Activated CD4-positive, alpha-beta T cell treated with anti-CD3 and anti-CD28 coated beads, Interleukin-10, Interleukin-2, amounts not matched to agents 100 ng/mL and 50 ng/mL, durations not matched to agents 16 hours and 8 hours (primary cell): ENCODE measurements around the gene ABCD3.
"Not testable (repeated sequence)": the region's sequence is repeated elsewhere in the genome, so short reads cannot be mapped to it uniquely, and the experiment has no call there.

Source experiments
- DNase-seq: peaks from one replicate; pipeline ENCODE4 v3.0.0-alpha.2; 2020

The ABCD3 gene

DNA sequence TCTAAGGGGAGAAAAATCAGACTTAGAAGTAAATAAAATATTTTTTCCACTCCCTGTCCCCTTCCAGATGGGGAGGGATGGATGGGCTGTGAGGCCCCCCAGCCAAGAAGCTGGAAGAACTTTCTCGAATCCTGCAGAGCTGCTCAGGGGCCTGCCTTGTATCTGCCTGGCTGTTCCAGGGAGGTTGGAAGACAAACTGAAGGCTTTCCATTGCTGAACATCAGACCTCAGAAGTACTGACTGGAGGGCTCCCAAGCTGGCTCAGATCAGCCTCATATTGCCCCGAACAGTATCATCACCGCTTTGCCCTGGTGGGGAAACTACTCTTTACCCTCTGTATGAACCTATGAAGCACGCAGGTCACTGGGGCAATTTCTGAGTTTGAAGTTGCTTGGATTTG, 135.7 kb downstream of the ABCD3 start:
- no peak for DNase-seq

DNA sequence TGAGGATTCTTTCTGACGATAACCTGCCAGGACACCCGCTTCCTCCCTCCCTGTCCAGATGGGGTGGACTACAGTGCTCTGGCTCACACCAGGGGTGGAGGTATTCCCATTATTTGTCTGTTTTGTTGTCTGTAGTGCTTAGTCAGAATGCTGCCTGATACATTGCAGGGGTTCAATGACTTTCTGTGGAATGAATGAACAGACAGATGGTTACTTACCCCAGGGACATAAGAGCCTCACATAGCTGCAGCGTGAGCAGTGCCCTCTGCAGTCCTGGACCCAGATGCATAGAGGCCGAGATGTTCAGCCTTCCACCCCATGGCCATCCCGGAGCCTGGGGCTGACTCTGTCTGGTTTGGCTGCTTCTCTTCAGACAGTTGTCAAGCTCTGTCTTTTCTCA, 136.4 kb downstream of the ABCD3 start:
- no peak for DNase-seq

DNA sequence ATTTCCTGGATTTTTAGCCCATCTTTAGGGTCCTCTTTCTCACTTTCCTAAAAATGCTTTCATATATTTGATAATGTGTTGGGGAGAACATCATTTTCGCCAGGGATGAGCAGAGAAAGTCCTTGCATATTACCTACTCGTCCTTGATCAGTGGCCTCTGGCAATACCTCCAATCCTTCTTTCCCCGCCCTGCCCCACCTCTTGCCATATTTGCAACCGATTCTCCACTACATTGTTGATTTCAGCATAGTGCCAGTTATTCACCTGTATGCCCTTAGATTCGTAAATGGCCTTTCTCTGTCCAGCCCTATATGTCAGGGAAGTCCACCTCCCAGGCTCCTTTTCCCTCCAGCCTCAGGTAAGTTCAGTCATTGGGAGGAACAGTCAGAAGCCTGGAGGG, 136.9 kb downstream of the ABCD3 start:
- DNase-seq: no peak

DNA sequence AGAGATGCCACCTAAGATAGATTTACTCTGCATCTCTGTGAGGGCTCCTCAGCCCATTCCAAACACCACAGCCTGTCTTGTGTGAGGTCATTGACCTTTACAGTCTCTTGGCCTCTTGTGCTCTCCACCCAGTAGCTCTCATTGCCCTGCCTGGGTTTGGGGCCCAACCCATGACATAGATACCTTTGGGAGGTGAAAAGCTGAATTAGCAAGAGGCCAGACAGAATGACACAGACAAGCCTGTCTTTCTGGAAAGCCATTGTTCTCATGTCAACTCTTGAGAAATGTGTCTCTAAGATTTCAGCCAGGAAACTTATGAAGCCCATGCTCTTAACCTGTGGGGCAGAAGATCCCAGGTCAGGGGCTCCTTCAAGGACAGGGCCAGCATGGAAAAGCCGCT, 141.7 kb downstream of the ABCD3 start:
- DNase-seq: no peak

DNA sequence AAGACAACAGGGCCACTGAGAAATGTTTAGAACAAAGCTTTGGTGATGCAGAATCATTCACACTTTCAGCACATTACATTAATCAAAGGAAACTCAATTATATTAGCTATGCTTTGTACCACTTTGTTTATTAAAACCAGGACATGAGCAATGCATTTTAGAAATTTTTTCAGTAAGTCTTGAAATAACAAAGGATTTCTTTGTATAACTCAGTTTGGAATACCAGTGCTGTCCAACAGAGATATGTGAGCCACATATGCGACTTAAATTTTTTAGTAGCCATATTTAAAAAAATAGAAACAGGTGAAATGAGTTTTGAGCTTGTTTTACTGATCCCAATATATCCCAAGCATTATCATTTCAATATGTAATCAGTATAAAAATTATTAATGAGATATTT, 142.1 kb downstream of the ABCD3 start:
- no peak for DNase-seq

DNA sequence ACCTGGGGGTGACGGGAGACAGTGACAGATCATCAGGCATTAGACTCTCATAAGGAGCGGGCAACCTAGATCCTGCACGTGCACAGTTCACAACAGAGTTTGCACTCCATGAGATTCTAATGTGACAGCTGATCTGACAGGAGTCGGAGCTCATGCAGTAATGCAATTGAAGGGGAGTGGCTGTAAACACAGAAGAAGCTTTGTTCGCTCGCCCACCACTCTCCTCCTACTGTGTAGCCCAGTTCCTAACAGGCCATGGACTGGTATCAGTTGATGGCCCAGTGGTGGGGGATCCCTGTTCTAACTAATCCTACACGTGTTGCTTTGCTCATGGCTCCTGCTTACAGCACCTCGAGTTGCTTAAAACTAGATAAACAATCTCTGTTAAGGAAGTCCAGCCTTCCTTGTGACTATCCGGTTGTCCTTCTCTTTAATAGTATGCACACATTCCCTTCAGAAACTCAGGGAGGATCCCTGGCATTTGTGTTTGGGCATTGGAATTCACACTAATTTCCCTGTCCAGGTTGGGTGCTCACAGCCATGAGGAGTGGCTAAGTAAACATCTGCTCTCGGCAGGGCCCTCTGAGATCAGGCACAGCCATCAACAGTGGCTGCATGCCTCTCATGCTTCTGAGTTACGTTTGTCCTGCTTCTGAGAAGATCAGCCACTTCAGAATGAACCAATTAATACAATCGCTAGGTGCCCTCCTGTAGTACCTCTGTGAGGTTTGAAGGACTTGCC, 144.5 kb downstream of the ABCD3 start:
- DNase-seq: no peak

DNA sequence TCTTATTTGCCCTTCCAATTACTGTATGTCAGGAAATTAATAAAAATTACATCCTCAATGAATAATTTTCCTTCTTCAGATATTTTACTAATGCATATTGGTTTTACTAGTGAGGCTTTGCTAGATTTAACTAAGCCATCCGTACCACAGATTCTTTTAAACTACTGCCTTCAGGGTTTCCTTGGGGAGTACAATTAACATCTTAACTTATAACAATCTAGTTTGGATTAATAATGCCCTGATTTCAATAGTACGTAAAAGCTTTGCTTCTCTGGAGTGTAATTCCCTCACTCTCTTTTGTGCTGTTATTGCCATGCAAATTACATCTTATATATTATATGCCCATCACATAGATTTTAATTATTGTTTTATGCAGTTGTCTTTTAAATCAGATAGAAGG, 147.7 kb downstream of the ABCD3 start:
- no peak for DNase-seq

DNA sequence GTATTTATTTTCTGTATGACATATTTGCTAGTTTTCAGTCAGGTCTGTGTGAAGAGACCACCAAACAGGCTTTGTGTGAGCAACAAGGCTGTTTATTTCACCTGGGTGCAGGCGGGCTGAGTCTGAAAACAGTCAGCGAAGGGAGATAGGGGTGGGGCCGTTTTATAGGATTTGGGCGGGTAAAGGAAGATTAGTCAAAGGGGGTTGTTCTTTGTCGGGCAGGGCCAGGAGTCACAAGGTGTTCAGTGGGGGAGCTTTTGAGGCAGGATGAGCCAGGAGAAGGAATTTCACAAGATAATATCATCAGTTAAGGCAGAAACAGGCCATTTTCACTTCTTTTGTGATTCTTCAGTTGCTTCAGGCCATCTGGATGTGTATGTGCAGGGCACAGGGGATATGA, 148.2 kb downstream of the ABCD3 start:
- not testable (repeated sequence) for DNase-seq

DNA sequence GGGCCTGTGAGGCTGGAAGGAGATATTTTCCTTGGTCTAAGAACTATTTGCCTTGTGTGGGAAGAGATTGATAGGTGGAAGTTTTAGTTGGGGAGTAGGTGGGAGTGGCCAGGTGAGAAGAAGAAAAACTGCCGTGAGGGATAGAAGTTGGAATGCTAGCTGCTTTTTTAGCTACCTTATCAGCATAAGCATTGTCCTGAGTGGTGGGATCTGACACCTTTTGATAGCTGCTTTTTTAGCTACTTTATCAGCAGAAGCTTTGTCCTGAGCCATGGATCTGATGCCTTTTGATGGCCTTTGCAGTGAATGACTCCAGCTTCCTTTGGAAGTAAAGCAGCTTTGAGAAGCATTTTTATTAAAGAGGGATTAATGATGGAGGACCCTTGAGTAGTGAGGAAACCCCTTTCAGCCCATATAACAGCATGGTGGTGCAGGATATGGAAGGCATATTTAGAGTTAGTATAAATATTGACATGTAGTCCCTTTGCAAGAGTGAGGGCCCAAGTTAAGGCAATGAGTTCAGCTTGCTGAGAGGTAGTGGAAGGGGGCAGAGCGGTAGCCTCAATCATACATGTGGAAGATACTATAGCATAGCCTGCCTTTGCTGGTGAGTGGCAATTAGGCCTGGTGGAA, 149.9 kb downstream of the ABCD3 start:
- not testable (repeated sequence) for DNase-seq
